Measurements from ENCODE around the gene ZNF740.
A peak's percentile ranks its signal among the peaks of the same experiment; 100 is the strongest.
"Not testable (repeated sequence)": the region's sequence is repeated elsewhere in the genome, so short reads cannot be mapped to it uniquely, and the experiment has no call there.

The ZNF740 gene

GRCh38 chr12:53201177-53201541 is 20.6 kb downstream of the ZNF740 start:
- Histone ChIP-seq H3K9ac (peak overlapping the region in 8 of 11 experiments; percentile 10 to 47 (median 40); a peak in 9 of 22 replicates), H4K20me1 (peaks cover 0 to 28% (median 0%) of the 10 kb centered on the region in 11 experiments; a peak in 5 of 22 replicates), H3K4me3 (peak overlapping the region in 1 of 10 experiments; percentile 50; a peak in 2 of 20 replicates), H3K27me3 (no peaks in the 10 kb centered on the region), H3K27ac (peak overlapping the region in 9 of 11 experiments; percentile 26 to 69 (median 61); a peak in 20 of 22 replicates), H3K36me3 (peaks cover 0 to 25% (median 13%) of the 10 kb centered on the region in 11 experiments; a peak in 11 of 22 replicates), H3K9me3 (replicated peaks in 1 of 11) (no peaks in the 10 kb centered on the region), H3K4me1 (peaks cover 72 to 93% (median 83%) of the 10 kb centered on the region in 10 experiments), H3K4me2 (peak overlapping the region; percentile 78 to 99 (median 89))
- TF ChIP-seq Cebpa-rat (IDR thresholded peaks at IDR 0.05), result no peak

- TF ChIP-seq Cebpa-rat (IDR thresholded peaks at IDR 0.05), result no peak
- H3K4me3 ChIP-seq, result no peak overlapping the region
- peaks cover 76 to 97% (median 88%) of the 10 kb centered on the region in 10 experiments for H3K4me1 ChIP-seq
- peaks cover 0 to 30% (median 0%) of the 10 kb centered on the region in 11 experiments; a peak in 5 of 22 replicates for H4K20me1 ChIP-seq
- no peaks in the 10 kb centered on the region for H3K27me3 ChIP-seq
- H3K4me2 ChIP-seq, result peak overlapping the region; percentile 78 to 99 (median 89); a peak in 21 of 22 replicates
- H3K36me3 ChIP-seq, result peaks cover 0 to 20% (median 11%) of the 10 kb centered on the region in 11 experiments; a peak in 11 of 22 replicates
- H3K9ac ChIP-seq, result peak overlapping the region in 2 of 11 experiments; percentile 47; a peak in 2 of 22 replicates
- H3K27ac ChIP-seq, result peak overlapping the region in 7 of 11 experiments; percentile 39 to 69 (median 62); a peak in 12 of 22 replicates
- H3K9me3 ChIP-seq (replicated peaks in 1 of 11), result no peaks in the 10 kb centered on the region
These were observed 21.1 kb downstream of the ZNF740 start for GRCh38 chr12:53201639-53202038.

- H3K9ac ChIP-seq; H3K27me3 ChIP-seq; H3K4me3 ChIP-seq; H3K9me3 ChIP-seq (replicated peaks in 1 of 11): not testable (repeated sequence)
- H3K36me3 ChIP-seq, result peaks cover 0 to 13% (median 4%) of the 10 kb centered on the region in 11 experiments; a peak in 11 of 22 replicates
- peaks cover 81 to 100% (median 95%) of the 10 kb centered on the region in 10 experiments for H3K4me1 ChIP-seq
- H3K27ac ChIP-seq, result peak overlapping the region in 3 of 11 experiments; percentile 13 to 69 (median 66); a peak in 3 of 22 replicates
- H4K20me1 ChIP-seq, result peaks cover 0 to 30% (median 0%) of the 10 kb centered on the region in 11 experiments; a peak in 5 of 22 replicates
- H3K4me2 ChIP-seq, result peak overlapping the region; percentile 44 to 99 (median 89); a peak in 18 of 22 replicates
These were observed 21.8 kb downstream of the ZNF740 start for GRCh38 chr12:53202316-53202715.

- H3K4me3 ChIP-seq, result peak overlapping the region in 1 of 10 experiments; percentile 63; a peak in 1 of 20 replicates
- H3K27ac ChIP-seq, result peak overlapping the region in 3 of 11 experiments; percentile 93 to 97 (median 94); a peak in 6 of 22 replicates
- no peak overlapping the region for H3K9ac ChIP-seq
- H4K20me1 ChIP-seq, result peaks cover 0 to 23% (median 0%) of the 10 kb centered on the region in 11 experiments; a peak in 5 of 22 replicates
- no peak for TF ChIP-seq Cebpa-rat (IDR thresholded peaks at IDR 0.05)
- peaks cover 81 to 100% (median 97%) of the 10 kb centered on the region in 10 experiments for H3K4me1 ChIP-seq
- H3K27me3 ChIP-seq, result no peaks in the 10 kb centered on the region
- H3K36me3 ChIP-seq, result 0 out of 22 replicates have a peak, but pooled peaks cover 0 to 6% (median 0%) of the 10 kb centered on the region in 11 experiments
- H3K9me3 ChIP-seq (replicated peaks in 1 of 11), result no peaks in the 10 kb centered on the region
- peak overlapping the region in 10 of 11 experiments; percentile 89 to 99 (median 97); a peak in 16 of 22 replicates for H3K4me2 ChIP-seq
These were observed 23.8 kb downstream of the ZNF740 start for GRCh38 chr12:53204351-53204750.

DNA sequence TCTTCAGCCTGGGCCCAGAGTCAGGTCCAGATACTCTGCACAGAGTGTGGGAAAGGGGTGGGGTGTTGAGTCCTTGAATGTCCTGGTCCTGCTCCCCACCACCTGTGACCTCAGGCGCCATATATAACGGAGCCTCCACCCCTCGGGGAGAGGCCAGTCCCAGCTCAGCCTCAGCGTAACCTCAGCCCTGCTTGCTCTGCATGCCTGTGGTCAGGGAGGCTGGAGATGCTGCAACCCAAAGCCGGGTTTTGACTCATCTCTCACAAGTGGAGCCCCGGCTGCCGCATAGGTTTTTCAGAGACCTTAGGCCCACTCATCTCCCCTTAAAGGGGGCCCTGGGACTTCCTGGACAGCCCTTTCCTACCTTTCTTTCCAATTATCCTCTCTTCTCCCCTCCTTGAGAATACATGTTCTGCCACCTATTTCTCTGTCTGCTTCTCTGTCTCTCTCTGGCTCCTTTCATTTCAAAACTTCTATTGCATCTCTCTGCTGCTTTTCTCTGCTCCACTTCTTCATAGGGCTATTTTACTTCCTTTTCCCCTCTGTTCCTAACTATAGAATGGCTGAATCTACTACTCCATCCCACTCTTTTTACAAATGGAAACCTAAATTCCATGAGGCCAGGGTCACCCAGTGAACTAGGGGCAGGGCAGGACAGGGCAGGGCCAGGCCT is 25.4 kb downstream of the ZNF740 start:
- Histone ChIP-seq H4K20me1 (peaks cover 0 to 12% (median 0%) of the 10 kb centered on the region in 11 experiments; a peak in 4 of 22 replicates), H3K27me3 (no peaks in the 10 kb centered on the region), H3K27ac (peak overlapping the region; percentile 41 to 97 (median 87); a peak in 21 of 22 replicates), H3K36me3 (peaks cover 3 to 12% (median 11%) of the 10 kb centered on the region in 11 experiments; a peak in 19 of 22 replicates), H3K4me1 (peaks cover 81 to 100% (median 98%) of the 10 kb centered on the region in 10 experiments), H3K9me3 (replicated peaks in 1 of 11) (no peaks in the 10 kb centered on the region), H3K4me2 (peak overlapping the region; percentile 88 to 99 (median 96)), H3K9ac (peak overlapping the region; percentile 46 to 83 (median 76); a peak in 21 of 22 replicates), H3K4me3 (peak overlapping the region in 9 of 10 experiments; percentile 4 to 74 (median 57); a peak in 17 of 20 replicates)
- peak in 9 of 11 experiments; percentile 70 to 97 (median 89); a peak in 18 of 22 replicates for TF ChIP-seq Cebpa-rat (IDR thresholded peaks at IDR 0.05)

GRCh38 chr12:53207042-53207441 is 26.5 kb downstream of the ZNF740 start, which contains the start of gene ITGB7:
ITGB7 (minus strand) TSS chr12:53207251; CDS start chr12:53200443, 6,808 bp downstream.
- Histone ChIP-seq H3K9me3 (replicated peaks in 1 of 11) (no peaks in the 10 kb centered on the region), H3K27ac (peak within 1 kb of the TSS; percentile 41 to 97 (median 87); a peak in 21 of 22 replicates), H3K9ac (peak within 1 kb of the TSS; percentile 46 to 83 (median 76); a peak in 21 of 22 replicates), H3K27me3 (no peaks in the 10 kb centered on the region), H3K4me2 (peak within 1 kb of the TSS; percentile 88 to 99 (median 96)), H4K20me1 (peaks cover 0 to 9% (median 0%) of the 10 kb centered on the region in 11 experiments; a peak in 2 of 22 replicates), H3K36me3 (peaks cover 14 to 24% (median 22%) of the 10 kb centered on the region in 11 experiments; a peak in 21 of 22 replicates), H3K4me3 (peak within 1 kb of the TSS in 9 of 10 experiments; percentile 4 to 74 (median 57); a peak in 19 of 20 replicates), H3K4me1 (peaks cover 77 to 100% (median 96%) of the 10 kb centered on the region in 10 experiments)
- no peak for TF ChIP-seq Cebpa-rat (IDR thresholded peaks at IDR 0.05)

DNA sequence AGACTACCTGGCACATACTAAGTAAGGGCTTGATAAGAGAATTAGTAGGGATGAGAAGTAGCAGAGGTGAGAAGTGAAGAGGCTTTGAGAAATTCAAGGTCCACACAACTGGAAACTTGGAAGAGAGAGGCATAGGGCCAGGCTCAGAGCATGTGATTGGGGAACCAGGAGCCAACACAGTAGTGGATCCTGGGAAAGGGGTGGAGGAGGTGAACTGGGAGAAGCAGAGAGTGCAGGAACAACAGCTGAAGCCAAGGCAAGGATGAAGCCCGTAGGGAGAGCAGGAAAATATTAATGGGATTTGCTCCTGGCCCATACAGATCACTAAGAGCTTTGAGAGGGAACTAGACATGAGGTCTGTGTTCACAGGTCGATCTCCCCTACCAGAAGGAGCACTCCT is 27.9 kb downstream of the ZNF740 start:
- Histone ChIP-seq H3K27ac (peak overlapping the region; percentile 34 to 97 (median 87); a peak in 21 of 22 replicates), H3K4me2 (peak overlapping the region; percentile 88 to 99 (median 96)), H3K4me1 (peaks cover 76 to 100% (median 94%) of the 10 kb centered on the region in 10 experiments), H3K36me3 (peaks cover 20 to 37% (median 34%) of the 10 kb centered on the region in 11 experiments), H3K9ac (peak overlapping the region in 10 of 11 experiments; percentile 31 to 83 (median 52); a peak in 16 of 22 replicates), H3K9me3 (replicated peaks in 1 of 11) (no peaks in the 10 kb centered on the region), H3K27me3 (no peaks in the 10 kb centered on the region), H4K20me1 (peaks cover 0 to 15% (median 0%) of the 10 kb centered on the region in 11 experiments; a peak in 3 of 22 replicates), H3K4me3 (peak overlapping the region in 6 of 10 experiments; percentile 20 to 60 (median 42); a peak in 6 of 20 replicates)
- TF ChIP-seq Cebpa-rat (IDR thresholded peaks at IDR 0.05), result no peak

- Histone ChIP-seq H3K9me3 (replicated peaks in 1 of 11) (no peaks in the 10 kb centered on the region), H3K9ac (peak overlapping the region; percentile 31 to 83 (median 62); a peak in 21 of 22 replicates), H3K4me1 (peaks cover 81 to 100% (median 95%) of the 10 kb centered on the region in 10 experiments), H3K36me3 (peaks cover 20 to 42% (median 39%) of the 10 kb centered on the region in 11 experiments), H4K20me1 (peaks cover 0 to 15% (median 0%) of the 10 kb centered on the region in 11 experiments; a peak in 3 of 22 replicates), H3K4me3 (peak overlapping the region; percentile 20 to 60 (median 46); a peak in 16 of 20 replicates), H3K27me3 (no peaks in the 10 kb centered on the region), H3K4me2 (peak overlapping the region; percentile 88 to 99 (median 96)), H3K27ac (peak overlapping the region; percentile 34 to 97 (median 87); a peak in 21 of 22 replicates)
- no peak for TF ChIP-seq Cebpa-rat (IDR thresholded peaks at IDR 0.05)
These were observed 28.4 kb downstream of the ZNF740 start for GRCh38 chr12:53208877-53209463.

Data from BLaER1 treated with 17β-estradiol and CSF1 and Interleukin-3, amounts not matched to agents 10 nM and 100 nM (cell line).